Activated CD8-positive, alpha-beta memory T cell treated with anti-CD3 and anti-CD28 coated beads for 36 hours (primary cell): ENCODE data around the gene NOL4L. TPM values are rescaled to one million over a fixed set of nuclear protein-coding genes. Genes with fewer than 3 reads are reported as not detected.
"Not testable (repeated sequence)": the region's sequence is repeated elsewhere in the genome, so short reads cannot be mapped to it uniquely, and the experiment has no call there.

Experiments
- CTCF ChIA-PET: fragments of 350-600 bp; sonication (Branson Sonifier 250); formaldehyde crosslinking; loops from one replicate; lab custom pipeline; 2021; ENCODE audit warnings: antibody characterized with exemption; lab: Charles Lee
- POLR2A ChIA-PET: fragments of 350-600 bp; sonication (Branson Sonifier 250); formaldehyde crosslinking; loops from one replicate; lab custom pipeline; 2021; ENCODE audit warnings: antibody characterized with exemption; lab: Charles Lee
- total RNA-seq, 2 experiments: library from RNA; stranded (reverse); gene quantifications; one replicate each; pipeline ENCODE4 v1.2.3, GENCODE V29; 2021

NOL4L gene
- total RNA-seq, 2 experiments from 2014 or later, result 9.9 to 10.9 TPM

GRCh38 chr20:32600681-32601237, 15.6 kb upstream of the NOL4L start:
- CTCF ChIA-PET, result interaction anchor here (0.7 kb wide), 1 partner anchor 19 kb away, joined by 3 read pairs; no protein-coding TSS in a partner anchor
- POLR2A ChIA-PET, result no interaction called here

- CTCF ChIA-PET, result interaction anchor here (0.7 kb wide), 1 partner anchor 20 kb away, joined by 3 read pairs; no protein-coding TSS in a partner anchor
- POLR2A ChIA-PET, result no interaction called here
Measured at GRCh38 chr20:32599783-32600340, 14.7 kb upstream of the NOL4L start.

- ChIA-PET POLR2A (no interaction called here), CTCF (no interaction called here)
Measured at GRCh38 chr20:32598606-32599005, 13.5 kb upstream of the NOL4L start.

GRCh38 chr20:32597714-32598113, 12.6 kb upstream of the NOL4L start:
- ChIA-PET CTCF (no interaction called here), POLR2A (no interaction called here)

DNA sequence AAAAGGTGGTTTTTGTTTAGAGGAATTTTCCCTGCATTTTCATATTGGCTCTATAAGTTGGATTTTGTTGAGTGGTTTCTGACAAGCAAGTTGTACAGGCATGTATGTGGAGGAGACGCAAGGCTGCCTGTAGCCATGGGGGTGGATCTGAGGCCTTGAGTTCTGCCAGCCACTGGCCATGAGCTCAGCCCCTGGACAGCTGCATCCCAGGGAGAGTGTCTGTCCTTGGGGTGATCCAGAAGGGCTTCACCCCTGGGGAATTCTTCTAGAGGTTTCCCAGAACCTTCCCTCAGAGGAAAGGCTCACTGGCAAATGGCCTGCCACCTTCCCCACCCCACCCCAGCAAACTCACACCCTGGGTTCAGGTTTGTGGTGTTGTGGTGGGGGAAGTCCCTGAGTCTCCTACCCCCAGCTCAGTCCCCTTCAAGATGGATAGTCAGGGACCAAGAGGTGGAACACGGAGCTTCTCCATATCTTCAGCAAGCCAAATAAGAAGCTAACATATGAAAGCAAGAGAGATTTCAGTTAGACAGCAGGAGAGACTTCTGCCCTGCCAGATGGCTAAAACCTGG, 11.6 kb upstream of the NOL4L start:
- CTCF ChIA-PET, result no interaction called here
- POLR2A ChIA-PET, result no interaction called here

- ChIA-PET POLR2A (no interaction called here), CTCF (no interaction called here)
Measured at GRCh38 chr20:32595143-32595542, 10.0 kb upstream of the NOL4L start.

DNA sequence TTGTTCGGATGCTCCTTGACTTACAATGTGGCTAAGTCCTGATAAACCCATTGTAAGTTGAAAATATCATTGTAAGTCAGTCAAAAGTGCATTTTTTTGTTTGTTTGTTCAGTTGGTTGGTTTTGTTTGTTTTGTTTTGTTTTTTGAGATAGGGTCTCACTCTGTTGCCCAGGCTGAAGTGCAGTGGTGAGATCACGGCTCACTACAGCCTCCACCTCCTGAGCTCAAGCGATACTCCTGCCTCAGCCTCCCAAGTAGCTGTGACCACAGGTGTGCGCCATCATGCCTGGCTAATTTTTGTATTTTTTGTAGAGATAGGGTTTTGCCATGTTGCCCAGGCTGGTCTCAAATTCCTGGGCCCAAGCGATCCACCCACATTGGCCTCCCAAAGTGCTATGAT, 9.5 kb upstream of the NOL4L start:
- CTCF ChIA-PET, POLR2A ChIA-PET: not testable (repeated sequence)

- CTCF ChIA-PET, result no interaction called here
- POLR2A ChIA-PET, result no interaction called here
Measured at GRCh38 chr20:32594204-32594603, 9.1 kb upstream of the NOL4L start.

- CTCF ChIA-PET, result not testable (repeated sequence)
Measured at GRCh38 chr20:32592616-32593015, 7.5 kb upstream of the NOL4L start.

GRCh38 chr20:32592022-32592421, 6.9 kb upstream of the NOL4L start:
- ChIA-PET POLR2A (interaction anchor here (0.7 kb wide), 2 partner anchors 10 to 562 kb away, joined by 7 to 14 read pairs; no protein-coding TSS in a partner anchor), CTCF (interaction anchor here (1.0 kb wide), 1 partner anchor 60 kb away, joined by 3 read pairs; no protein-coding TSS in a partner anchor)

More at GRCh38 chr20:32592616-32593015, 7.5 kb upstream of the NOL4L start:
- POLR2A ChIA-PET, result not testable (repeated sequence)

DNA sequence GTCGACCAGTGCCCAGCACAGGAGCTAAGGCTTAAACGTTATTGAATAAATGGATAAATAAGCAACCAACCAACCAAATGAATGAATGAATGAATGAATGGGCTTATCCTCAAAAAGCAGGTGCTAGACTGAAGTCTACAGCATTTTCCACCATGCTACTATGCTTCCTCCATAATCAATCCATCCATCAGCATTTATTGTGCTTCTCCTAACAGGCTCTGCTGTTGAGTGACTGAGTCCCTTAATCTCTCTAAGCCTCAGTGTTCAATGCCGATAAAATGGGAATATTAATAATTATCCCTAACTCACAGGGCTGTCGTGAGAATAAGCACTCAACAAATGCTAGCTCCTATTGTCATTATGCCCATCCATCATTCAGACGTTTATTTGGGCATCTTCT, 4.6 kb upstream of the NOL4L start:
- ChIA-PET CTCF (no interaction called here), POLR2A (interaction anchor here (0.6 kb wide), 1 partner anchor 55 kb away, joined by 4 read pairs; no protein-coding TSS in a partner anchor)

- ChIA-PET POLR2A (interaction anchor here (0.6 kb wide), 1 partner anchor 55 kb away, joined by 4 read pairs; no protein-coding TSS in a partner anchor), CTCF (interaction anchor here (0.6 kb wide), 1 partner anchor 95 kb away, joined by 3 read pairs; no protein-coding TSS in a partner anchor)
Measured at GRCh38 chr20:32589256-32589655, 4.1 kb upstream of the NOL4L start.

DNA sequence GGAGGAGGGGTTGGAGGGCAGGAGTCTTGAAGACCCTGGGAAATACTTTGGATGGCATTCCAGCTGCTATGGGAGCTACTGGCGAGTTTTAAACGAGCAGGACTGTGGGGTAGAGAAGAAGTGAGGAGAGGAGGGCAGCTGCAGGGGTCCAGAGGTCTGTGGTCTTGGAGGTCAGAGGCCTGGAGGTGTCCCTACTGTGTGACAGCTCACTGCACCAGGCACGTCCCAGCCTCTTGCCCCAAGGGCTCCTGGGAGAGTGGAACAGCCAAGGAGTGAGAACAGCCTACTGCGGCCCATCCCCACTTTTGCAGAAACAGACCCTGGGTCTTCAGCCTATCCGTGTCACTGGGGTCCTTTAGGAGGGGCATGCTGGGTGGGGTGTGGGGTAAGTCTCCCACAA, 2.9 kb upstream of the NOL4L start:
- ChIA-PET POLR2A (no interaction called here), CTCF (interaction anchor here (0.6 to 2.1 kb wide), 2 partner anchors 64 to 103 kb away, joined by 3 to 4 read pairs; no protein-coding TSS in a partner anchor)

- CTCF ChIA-PET, result interaction anchor here (2.1 kb wide), 1 partner anchor 62 kb away, joined by 4 read pairs; no protein-coding TSS in a partner anchor
- POLR2A ChIA-PET, result no interaction called here
Measured at GRCh38 chr20:32586291-32586690, 1.2 kb upstream of the NOL4L start.

- CTCF ChIA-PET, result no interaction called here
- POLR2A ChIA-PET, result no interaction called here
Measured at GRCh38 chr20:32585586-32586127, 524 bp upstream of the NOL4L start.

DNA sequence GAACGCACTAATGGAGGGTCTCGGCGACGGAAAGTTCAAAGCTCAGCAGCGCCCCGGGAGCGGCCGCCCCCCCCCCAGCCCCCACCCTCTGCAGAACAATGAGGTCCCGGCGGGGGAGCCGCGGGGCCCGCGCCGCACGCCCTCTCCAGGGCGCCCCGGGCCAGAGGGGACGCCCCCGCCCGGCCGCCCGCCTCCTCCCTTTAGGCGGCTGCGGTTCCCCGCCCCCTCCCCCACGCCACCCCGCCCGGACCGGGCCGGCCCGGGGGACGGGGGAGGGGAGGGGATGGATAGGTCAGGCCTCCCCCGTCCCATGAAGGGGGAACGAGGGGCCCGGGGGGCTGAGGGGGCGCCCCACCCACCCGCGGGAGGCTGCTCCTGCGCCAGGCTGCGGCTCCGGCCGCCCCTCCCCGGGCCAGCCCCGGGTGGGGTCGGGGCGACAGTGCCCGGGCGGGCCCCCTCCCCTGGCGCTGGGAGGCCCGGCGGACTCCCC, 1.5 kb downstream of the NOL4L start:
- POLR2A ChIA-PET, result no interaction called here

DNA sequence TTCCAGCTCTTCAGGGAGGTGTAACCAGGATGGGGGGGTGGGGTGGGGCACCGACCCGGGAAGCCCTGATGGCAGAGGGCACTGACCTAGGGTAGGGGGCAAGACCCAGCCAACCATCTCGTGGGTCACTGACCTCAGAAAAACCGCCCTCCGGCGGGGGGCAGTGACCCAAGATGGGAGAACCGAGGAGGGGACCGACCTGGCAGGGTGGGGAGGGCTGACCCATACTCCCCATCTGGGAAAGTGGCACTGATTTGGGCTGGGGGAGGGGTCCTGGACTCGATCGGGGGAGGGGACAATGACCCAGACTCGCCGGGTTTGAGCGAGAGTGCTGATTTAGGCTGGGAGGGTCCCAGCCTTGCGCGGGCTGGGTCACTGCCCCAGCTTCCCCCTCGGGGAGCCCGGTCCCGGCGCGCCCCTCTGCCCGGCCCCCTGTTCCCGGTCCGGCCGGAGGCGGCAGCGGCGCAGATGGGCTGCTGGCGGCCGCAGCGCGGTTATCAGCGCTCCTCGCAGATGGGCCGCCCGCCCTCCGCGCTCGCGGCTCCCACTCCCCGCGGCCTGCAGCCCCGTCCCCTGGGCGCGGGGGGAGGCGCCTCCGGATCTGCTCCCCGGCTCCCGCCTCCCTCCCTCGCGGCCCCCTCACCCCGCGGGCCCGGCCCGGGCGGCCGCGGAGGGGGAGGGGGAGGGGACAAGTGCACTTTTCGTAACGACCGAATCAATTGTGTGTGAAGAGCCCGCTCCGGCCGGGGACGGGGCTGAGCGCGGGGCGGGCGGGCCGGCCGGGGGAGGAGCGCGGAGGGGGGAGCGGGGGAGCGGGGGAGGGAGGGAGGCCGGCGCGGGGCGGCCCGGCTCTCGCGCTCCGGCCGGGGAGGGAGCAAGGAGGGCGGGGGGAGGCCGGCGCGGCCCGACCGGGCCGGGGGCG, 2.2 kb downstream of the NOL4L start:
- POLR2A ChIA-PET, result no interaction called here
- CTCF ChIA-PET, result no interaction called here

More for the DNA sequence above, 1.5 kb downstream of the NOL4L start:
- CTCF ChIA-PET, result no interaction called here

DNA sequence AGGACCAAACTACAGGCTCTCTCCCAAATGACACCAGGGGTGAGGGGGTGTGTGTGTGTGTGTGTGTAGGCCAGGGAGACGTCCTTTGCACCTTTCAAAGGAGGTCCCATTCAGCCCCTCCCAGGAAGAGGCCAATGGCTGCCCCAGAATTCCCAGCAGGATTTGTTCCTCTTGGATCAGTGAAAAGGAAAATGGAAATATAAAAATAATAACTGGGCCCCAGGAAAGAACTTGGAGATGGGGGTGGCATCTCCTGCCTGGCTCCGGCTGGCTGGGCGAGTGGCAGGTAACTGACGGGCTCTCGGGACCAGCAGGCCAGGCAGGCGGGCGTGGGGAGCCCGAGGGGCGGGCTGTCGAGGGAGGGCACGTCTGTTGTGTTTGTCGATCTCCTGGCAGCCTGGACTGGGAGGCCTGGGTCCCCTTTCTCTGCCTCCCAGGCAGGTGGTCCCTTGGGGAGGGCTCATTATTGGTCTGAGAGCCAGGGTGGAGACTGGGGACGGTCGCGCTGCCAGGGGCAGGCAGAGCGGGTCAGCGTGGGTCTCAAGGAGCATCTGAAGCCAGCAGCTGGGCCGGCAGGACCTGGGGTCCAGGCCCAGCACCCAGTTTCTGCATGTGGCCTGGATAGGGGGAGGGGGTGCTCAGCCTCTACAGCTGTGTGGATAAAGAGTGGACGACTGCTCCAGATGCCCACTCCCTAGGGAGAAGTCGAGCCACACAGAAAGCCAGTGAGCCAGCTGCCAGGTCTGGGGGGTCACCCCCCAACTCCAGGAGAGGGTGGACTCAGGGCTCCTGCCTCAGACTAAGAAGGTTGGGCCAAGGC, 3.1 kb downstream of the NOL4L start:
- ChIA-PET POLR2A (no interaction called here), CTCF (no interaction called here)
